Measurements from ENCODE around the gene IMMP2L.
A peak's percentile ranks its signal among the peaks of the same experiment; 100 is the strongest.

The IMMP2L gene

GRCh38 chr7:111192614-111193413, 369.5 kb downstream of the IMMP2L start:
- no peak for DNase-seq

GRCh38 chr7:111190804-111191203, 371.5 kb downstream of the IMMP2L start:
- no peak for DNase-seq

GRCh38 chr7:111184987-111185386, 377.3 kb downstream of the IMMP2L start:
- peak; percentile 19 to 62 for DNase-seq

- no peak for DNase-seq
These were observed 379.0 kb downstream of the IMMP2L start for GRCh38 chr7:111183321-111183720.

GRCh38 chr7:111180338-111180737, 382.0 kb downstream of the IMMP2L start:
- no peak for DNase-seq

GRCh38 chr7:111175908-111176441, 386.3 kb downstream of the IMMP2L start:
- no peak for DNase-seq

GRCh38 chr7:111174510-111174909, 387.8 kb downstream of the IMMP2L start:
- DNase-seq = peak in 1 of 2 experiments; percentile 48

- DNase-seq = no peak
These were observed 388.3 kb downstream of the IMMP2L start for GRCh38 chr7:111173990-111174389.

GRCh38 chr7:111173528-111173927, 388.8 kb downstream of the IMMP2L start:
- no peak for DNase-seq

GRCh38 chr7:111172564-111173257, 389.6 kb downstream of the IMMP2L start:
- no peak for DNase-seq

GRCh38 chr7:111168182-111168581, 394.1 kb downstream of the IMMP2L start:
- peak in 1 of 2 experiments; percentile 16 for DNase-seq

GRCh38 chr7:111164442-111164841, 397.9 kb downstream of the IMMP2L start:
- DNase-seq = no peak

- DNase-seq = no peak
These were observed 399.6 kb downstream of the IMMP2L start for GRCh38 chr7:111162692-111163091.

GRCh38 chr7:111160297-111160696, 402.0 kb downstream of the IMMP2L start:
- DNase-seq = no peak

GRCh38 chr7:111159426-111159825, 402.9 kb downstream of the IMMP2L start:
- no peak for DNase-seq

GRCh38 chr7:111150709-111151108, 411.6 kb downstream of the IMMP2L start:
- no peak for DNase-seq

GRCh38 chr7:111147708-111148533, 414.4 kb downstream of the IMMP2L start:
- DNase-seq = no peak

- no peak for DNase-seq
These were observed 416.2 kb downstream of the IMMP2L start for GRCh38 chr7:111146136-111146535.

GRCh38 chr7:111145472-111145871, 416.8 kb downstream of the IMMP2L start:
- DNase-seq = no peak

GRCh38 chr7:111140091-111140865, 422.0 kb downstream of the IMMP2L start:
- no peak for DNase-seq

- no peak for DNase-seq
These were observed 423.7 kb downstream of the IMMP2L start for GRCh38 chr7:111138586-111138985.

GRCh38 chr7:111138193-111138569, 424.1 kb downstream of the IMMP2L start:
- no peak for DNase-seq
